Measurements from ENCODE around the gene ANKRD10.
"Not testable (repeated sequence)": the region's sequence is repeated elsewhere in the genome, so short reads cannot be mapped to it uniquely, and the experiment has no call there.

Gene ANKRD10

DNA sequence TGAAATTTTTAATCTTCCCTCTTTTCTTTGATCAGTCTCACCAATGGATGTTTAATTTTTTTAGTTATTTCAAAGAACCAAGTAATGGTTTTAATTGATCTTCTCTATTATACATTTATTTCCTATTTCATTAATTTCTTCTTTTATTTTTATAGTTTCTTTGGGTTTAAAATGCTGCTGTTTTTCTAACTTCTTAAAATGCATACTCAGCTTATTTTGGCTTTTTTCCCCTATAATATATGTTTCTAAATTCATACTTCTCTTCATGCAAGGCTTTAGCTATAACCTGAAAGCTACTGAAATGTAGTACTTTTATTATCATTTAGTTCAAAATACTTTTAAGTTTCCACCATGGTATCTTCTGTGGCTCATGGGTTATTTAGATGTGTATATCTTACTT is 53.9 kb downstream of the ANKRD10 start:
- no peak for DNase-seq

DNA sequence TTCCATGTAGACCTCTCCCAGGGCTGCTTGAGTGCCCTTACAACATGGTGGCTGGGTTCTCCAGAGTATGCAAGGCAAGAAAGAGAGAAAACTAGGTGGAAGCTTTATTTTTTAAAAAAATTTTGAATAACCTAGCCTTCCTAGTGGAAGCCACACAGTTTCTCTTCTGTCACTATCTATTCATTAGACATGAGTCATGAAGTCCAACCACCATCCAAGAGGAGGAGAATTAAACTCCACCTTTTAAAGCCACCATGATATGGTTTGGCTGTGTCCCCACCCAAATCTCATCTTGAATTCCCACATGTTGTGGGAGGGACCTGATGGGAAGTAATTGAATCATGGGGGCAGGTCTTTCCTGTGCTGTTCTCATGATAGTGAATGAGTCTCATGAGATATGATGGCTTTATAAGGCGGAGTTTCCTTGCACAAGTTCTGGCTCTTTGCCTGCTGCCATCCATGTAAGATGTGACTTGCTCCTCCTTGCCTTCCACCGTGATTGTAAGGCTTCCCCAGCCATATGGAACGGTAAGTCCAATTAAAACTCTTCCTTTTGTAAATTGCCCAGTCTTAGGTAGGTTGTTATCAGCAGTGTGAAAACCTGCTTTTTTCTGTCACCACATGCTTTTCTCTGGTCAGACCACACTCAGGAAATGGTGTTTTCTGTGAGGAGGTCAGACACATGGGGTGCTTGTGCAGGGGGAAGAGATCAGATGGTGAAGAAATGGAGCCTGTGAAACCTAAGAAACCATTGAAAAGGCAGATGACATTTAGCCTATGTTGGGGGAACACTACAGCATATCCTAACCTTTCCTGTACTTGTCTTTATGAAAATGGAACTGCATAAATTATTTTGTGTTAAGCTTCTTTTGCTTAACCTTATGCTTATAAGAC is 57.7 kb downstream of the ANKRD10 start:
- DNase-seq = no peak

DNA sequence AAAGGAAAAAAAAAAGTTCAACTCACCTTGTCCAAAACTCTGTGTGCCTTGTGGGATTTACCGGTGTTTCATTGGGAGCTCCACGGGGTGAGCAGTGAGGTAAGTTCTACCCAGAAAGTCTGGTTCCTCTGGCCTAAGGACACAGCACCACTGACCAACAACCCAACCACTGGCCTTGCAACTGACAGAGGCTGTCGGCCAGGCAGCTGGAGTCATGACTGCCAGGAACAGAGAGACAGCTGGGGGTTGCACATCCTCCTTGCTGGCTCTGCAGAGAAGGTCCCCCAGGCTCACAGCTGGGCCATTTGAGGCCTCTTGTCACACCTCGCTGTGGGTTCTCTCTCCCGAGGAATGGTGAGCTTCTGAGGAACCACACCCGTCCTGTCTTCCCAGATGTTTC is 59.5 kb downstream of the ANKRD10 start:
- no peak for DNase-seq

DNA sequence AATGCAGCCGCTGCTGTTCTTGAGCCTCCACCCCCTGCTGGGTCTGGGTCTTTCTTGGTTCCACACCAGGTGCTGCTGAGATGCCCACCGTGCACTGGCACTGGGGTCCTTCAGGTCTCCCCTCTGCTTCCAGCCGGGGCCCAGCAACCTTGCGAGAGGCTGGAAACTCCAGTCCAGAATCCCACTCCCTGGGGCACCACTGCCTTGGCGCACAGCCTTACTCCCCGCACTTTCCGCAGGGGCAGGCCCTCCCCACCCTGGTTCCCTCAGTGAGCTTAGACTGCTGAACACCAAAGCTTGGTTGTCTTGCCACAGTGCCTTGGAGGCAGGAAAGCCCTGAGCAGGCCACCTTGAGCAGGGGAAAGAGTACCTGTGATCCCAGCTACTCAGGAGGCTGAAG is 60.0 kb downstream of the ANKRD10 start:
- DNase-seq = no peak

DNA sequence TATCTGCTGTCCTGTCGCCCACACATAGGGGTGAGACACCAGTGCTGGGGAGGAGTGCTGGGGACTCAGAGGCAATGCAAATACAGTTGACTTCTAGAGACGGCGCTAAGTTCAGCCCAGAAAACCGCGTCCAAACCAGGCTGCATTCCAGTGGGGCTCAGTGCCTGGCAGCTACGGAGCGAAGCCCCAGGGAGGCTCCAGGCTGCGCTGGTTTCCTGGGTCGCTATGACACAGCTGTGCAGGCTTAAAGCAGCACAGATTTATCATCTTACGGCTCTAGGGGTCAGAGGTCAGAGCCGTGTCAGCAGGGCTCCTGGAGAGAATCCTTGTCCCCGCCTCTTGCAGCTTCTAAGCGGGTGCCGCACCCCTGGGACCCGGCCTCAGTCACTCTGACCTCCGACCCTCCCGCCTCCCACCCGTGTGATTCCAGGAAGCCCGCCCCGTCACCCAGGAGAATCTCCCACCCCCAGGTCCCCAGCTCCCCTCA is 61.6 kb downstream of the ANKRD10 start:
- DNase-seq = no peak

DNA sequence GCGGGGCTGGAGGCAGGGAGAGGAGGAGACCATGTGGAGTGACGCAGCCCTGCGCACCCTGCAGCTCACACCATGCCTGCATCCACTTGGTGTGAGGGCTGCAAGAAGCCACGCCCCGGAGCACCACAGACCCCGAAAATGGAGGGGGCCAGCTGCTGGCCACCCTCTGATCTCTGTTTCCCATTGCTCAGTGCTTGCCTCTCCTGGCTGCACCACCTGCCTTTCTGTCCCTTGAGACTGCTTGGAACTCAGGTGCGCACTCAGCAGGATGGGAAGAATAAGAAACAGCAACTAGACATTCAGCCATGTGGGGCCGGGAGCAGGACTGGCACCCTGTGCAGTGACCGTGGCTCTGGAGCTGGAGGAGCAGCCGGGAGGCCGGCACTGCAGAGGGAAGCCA is 64.0 kb downstream of the ANKRD10 start:
- DNase-seq = no peak

DNA sequence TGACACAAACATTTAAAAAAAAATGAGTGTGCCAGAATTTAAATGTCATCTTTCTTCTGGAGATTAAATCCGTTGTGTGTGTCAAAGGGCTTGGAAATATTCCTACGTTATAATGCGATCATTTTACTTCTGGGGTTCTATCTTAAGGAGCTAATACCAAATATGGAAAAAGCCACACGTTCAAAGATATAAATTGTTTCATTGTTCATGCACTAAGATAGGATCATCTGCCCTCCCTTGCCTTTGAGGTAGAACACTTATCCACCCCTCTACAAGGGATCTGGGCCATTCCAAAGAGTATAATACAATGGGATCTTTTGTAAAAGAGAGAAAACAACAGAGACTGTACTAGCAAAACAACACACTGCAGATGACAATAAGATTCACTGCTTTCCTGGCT is 64.9 kb downstream of the ANKRD10 start:
- DNase-seq = no peak

DNA sequence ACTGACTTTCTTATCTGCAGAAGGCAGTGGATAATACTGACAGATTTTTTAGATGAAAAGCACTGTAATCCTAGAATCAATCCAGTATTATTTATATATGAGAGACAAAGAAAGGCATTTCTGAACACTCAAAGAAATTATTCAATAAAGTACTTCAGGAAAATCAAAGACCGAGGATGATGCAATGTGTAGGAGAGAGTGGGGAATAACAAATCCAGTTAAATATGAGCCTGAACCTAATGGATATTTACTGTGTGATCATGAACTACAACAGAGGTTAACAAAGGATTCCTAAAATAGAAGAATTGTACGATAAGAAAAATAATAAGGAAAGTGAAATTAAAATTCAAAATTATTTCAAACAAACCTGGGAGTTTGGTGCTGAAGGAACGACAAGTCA is 69.3 kb downstream of the ANKRD10 start:
- no peak for DNase-seq

DNA sequence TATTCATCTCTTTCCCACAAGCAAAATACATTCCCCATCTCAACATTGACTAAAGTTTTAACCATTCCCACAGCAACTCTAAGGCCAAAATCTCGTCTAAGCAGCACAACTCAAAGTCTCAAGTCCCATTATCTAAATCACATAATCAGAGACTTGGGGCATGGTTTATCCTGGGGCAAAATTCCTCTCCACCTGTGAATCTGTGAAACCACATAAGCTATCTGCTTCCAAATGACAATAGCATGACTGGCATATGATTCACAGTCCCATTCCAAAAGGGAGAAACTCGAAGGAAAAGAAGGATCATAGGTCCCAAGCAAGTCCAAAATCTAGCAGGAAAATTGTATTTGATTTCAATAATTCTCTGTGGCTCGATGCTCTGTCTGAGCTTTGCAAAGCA is 73.0 kb downstream of the ANKRD10 start:
- no peak for DNase-seq

DNA sequence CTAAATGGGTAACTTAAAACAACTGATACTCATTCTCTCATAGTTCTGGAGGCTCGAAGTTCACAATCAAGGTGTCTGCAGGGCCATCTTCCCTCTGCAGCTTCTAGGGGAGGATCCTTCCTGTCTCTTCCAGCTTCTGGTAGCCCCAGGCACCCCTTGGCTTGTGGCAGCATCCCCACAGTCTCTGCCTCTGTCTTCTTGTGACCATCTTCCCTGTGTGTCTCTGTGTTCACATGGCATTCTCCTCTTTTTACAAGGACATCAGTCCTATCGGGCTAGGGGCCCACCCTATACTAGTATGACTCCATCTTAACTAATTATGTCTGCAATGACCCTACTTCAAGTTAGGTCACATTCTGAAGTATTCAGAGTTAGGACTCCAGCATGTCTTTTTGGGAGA is 73.5 kb downstream of the ANKRD10 start:
- no peak for DNase-seq

DNA sequence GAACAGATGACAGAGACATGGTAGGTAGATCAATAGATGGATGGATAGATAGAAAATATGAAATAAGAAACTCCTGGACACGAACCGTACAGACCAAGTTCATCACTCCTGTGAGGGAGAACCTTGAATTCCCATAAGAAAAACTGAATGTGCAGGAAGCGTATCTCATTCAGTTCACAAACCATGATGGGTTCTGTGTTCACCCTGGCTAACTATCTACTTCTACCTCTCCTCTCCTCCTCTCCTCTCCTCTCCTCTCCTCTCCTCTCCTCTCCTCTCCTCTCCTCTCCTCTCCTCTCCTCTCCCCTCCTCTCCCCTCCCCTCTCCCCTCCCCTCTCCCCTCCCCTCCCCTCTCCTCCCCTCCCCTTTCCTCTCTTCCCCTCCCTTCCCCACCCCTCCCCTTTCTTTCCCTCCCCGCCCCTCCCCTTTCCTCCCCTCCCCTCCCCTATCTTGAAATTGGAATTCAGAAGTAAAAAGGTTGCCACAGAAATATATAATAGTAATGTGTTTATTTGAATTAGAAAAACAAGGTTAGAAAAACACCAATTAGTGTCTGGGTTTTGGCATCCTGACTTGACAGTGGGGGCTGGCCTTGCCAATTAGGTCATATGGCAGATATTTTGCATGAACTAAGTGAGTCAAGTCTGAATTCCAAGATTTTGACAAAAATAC is 75.9 kb downstream of the ANKRD10 start:
- no peak for DNase-seq

DNA sequence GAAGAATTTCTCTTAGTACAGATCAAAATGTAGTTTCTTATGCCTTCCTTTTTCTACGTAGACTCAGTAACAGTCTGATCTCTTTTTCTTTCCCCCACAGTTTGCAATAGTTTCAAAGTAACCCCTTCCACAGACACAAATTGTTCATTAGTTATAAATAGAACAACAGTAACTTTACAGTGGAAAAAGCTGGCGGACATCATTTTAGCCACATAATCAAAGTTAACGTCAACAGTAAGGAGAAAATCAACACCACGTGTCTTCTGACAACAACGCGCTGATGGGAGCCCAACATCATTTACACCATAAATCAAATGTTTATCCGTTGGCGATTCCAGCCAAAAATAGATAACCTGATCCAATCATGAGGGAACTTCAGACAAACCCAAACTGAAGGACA is 76.8 kb downstream of the ANKRD10 start:
- DNase-seq = no peak

DNA sequence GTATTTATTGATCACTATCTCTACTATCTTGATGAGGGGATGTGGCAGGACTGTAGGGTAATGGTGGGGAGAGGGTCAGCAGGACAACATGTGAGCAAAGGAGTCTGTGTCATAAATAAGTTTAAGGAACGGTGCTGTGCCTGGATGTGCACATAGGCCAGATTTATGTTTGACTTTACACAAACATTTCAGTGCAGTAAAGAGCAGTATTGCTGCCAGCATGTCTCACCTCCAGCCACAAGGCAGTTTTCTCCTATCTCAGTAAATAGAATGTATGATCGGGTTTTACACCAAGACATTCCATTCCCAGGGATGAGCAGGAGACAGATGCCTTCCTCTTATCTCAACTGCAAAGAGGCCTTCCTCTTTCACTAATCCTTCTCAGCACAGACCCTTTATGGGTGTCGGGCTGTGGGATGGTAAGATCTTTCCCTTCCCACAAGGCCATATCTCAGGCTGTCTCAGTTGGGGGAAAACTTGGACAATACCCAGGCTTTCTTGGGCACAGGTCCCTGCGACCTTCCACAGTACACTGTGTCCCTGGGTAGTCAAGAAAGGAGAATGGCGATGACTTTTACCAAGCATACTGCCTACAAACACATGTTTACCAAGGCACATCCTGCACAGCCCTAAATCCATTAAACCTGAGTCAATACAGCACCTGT is 77.3 kb downstream of the ANKRD10 start:
- not testable (repeated sequence) for DNase-seq

DNA sequence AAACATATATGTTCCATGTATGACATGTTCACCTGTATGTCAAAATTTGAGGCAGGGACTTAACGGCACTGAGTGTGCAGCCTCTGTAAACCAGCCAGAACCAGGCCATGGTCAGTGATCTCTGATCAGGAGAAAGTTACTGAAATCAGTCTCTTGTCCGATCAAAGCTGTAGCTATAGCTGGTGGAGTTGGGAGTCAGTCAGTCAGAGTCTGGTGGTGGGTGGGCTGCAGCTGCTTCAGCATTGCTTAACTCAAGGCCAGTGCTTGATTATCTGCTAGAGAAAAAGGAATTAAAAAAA is 78.3 kb downstream of the ANKRD10 start:
- no peak for DNase-seq

DNA sequence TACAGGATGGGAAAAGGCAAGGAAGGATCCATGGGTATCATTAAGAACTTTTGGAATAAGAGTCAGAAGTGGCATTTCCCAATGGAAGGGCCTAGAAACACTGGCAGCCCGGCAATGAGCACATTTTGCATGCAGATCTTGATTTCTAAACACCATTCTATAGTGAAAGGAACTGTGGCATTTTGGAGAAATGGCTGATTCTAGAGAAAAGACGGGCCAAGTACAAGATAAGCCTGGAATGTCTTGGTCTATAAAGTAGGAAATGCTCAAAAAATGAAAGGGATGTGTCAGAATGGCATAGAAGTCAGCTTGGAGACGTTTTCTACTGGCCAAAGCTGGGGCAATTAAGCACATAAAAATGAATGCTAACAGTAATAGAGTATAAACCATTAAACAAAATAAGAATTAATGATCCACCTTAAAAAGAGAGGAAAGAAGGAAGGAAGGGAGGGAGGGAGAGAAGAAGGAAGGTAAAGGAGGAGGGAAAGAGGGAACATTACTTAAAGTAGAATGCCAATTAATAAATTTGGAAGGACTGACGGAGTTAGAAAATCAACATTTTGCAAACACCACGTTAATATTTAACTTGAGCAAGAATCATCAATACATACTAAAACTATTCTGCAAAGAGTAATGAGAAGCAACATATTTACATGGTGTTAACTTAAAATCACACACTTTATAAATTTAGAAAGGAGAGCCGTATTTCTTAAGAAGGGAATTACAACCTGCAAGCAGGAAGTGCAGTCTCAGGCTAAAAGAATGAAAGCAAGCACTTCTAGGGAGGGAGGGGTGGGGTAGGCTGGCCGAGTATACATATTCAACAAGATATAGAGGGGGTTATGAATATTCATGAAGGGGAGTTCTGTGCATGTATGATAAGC is 78.9 kb downstream of the ANKRD10 start:
- DNase-seq = no peak

DNA sequence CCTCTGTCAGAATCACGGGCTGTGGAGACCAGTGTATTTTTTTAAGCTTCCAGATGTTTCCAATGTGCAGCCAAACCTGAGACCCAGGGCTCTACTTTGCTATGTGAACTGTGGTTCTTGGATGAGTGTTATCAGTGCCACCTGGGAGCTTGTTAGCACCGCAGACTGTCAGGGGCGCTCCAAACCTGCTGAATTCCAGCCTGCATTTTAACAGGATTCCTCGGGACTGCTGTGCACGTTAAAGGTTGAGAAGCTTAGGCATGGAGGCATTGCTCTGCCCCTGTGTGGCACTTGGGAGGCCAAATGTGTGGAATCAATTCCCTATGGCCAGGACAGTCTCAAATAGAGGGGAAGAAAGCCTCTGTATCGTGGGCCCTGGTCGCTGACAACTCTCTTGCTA is 80.3 kb downstream of the ANKRD10 start:
- no peak for DNase-seq

DNA sequence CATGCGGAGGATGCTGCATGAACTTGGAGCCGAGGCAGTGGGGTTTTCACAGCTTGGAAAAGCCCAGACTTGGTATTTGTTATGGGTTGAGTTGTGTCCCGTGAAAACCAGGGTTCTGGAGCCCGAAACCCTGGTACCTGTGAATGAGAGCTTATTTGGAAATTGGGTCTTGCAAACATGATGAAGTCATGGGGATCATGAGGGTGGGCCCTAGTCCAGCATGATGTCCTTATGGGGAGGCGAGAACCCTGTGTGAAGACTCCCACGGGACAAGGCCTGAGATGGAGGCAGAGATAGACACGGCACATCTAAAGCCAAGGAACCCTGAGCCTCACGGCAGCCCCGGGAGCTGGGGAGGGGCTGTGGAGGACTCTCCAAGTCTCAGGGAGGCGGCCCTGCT is 82.3 kb downstream of the ANKRD10 start:
- DNase-seq = no peak

DNA sequence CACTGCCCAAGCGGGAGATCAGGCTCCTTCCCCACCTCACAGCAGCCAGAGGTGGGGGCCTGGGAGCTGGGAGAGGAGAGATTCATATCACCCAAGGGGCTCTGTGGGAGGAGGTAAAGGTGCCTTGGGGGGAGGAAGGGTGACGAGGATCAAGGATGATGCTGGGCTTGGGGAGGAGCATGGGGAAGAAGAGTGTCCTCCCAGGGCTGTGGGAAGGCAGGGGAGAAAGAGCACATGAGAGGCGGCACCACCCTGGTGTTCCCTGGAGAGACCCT is 82.7 kb downstream of the ANKRD10 start:
- DNase-seq = no peak

DNA sequence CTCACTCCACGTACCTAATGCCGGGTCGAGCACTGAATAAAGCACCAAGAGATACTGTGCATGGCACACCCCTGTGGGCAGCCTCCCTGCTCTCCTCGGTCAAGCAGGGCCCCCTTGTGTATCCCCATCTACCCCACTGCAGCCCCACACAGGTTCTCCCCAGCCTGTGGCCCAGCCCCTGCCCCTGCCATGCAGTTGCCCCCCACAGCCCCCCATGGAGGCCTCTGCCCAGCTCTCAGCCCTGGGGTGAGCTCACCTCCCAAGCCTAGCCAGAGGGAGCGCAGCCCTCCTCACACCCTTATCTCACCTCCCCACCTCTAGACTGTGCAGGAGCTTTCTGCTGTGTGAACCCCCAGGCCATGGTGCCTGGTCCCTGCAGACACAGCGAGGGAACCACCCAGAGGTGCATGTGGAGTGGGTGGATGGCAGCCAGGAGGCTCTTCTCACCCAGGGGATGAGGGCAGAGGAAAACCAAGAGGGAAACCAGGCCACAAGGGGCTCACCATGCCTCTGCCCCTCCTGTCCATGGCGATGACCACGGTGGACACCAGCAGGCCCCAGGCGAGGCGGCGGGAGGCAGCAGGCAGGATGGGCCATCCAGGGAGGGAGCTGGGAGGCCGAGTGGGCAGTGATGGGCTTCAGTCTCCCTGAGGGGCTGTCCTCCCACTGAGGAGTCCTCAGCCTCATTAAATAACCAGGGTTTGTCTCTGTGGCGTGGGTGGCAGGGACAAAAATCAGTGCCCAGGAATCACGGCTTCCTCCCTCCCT is 83.2 kb downstream of the ANKRD10 start:
- DNase-seq = no peak

DNA sequence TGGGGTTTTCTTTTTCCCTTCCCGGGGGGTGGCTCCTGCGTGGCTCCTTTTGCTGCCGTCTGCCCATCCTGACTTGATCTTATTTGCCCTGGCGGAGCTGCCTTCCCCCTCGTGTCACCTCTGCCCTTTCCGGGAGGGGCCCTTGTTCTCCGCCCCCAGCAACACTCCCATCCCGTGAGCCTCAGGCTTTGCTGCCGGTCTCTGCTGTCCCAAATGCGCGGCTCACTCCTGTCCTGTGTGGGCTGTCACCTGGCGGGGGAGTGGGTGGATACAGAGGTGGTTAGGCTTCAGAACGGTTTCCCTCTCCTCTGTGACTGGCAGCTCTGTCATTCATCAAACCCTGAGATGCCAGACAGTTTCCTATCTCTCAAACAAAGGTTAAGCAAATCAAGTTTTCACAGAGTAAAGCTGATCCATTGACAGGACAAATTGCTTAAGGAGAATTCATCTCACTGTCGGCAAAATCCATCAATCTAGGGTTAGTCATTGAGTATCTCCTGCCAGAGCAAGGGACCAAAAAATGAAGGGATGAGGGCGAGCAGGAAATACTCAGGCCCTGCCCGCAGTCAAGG is 84.0 kb downstream of the ANKRD10 start:
- no peak for DNase-seq

DNA sequence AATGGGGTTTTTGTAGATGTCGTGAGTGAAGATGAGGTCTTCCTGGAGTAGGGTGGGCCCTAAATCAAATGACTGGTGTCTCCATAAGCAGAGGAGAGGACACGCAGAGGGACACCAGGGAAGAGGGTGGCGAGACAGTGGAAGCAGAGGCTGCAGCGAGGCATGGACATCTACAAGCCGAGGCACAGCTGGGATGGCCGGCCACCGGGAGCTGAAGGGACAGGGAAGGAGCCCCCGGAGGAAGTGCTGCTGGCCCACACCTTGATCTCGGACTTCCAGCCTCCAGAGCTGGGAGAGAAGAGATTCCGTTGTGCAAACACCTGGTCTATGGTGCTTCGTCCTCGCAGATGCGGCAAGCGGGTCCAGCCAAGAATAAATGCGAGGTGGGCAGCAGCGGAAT is 84.5 kb downstream of the ANKRD10 start:
- no peak for DNase-seq

DNA sequence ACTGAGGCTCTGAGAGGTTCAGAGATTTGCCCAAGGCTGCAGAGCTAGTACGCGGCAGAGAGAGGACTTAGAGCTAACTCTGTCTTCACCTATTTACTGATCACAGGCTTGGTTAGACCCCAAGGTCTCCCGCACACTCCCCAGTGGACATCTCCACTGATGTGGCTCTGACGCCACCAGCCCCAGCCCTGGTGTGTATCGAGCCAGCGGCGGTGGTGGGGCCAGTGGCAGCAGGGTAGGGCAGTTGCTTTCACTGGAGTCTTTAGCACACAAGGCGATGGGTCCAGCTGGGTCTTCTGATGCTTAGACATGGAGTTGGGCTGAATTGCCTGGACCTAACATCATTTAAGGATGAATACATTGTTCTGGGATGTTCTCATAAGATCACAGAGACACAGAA is 85.4 kb downstream of the ANKRD10 start:
- no peak for DNase-seq
